Measurements from ENCODE around the gene IKZF1. TPM values are rescaled to one million over a fixed set of nuclear protein-coding genes. Genes with fewer than 3 reads are reported as not detected.

The IKZF1 gene
- total RNA-seq, 2 experiments from 2014 or later, result 213 to 226 TPM

GRCh38 chr7:50449881-50450589, 145.5 kb downstream of the IKZF1 start, which contains the start of gene FIGNL1:
Gene FIGNL1, minus strand, starts transcription at chr7:50450350. Its CDS starts 3,063 bp downstream, at chr7:50447287.
- Mint-ChIP-seq H3K4me3 (peak within 1 kb of the TSS; percentile 94), H3K36me3 (ENCODE audit: low read depth) (peaks cover 26% of the 10 kb centered on the region), H3K9me3 (no peaks in the 10 kb centered on the region), H3K4me1 (ENCODE audit: low read depth) (peaks cover 45% of the 10 kb centered on the region), H3K27ac (peak within 1 kb of the TSS; percentile 91), H3K27me3 (ENCODE audit: low read depth) (no peaks in the 10 kb centered on the region)
- intact Hi-C loops (cut with micrococcal nuclease), result loop anchor here (1.0 to 5.0 kb wide), 15 partner anchors 53 to 673 kb away; no protein-coding TSS in a partner anchor
- peak; percentile 86 for DNase-seq
- CTCF ChIA-PET, result interaction anchor here (0.5 to 2.1 kb wide), 6 partner anchors 52 to 307 kb away, joined by 3 to 4 read pairs (median 4); no protein-coding TSS in a partner anchor

GRCh38 chr7:50450590-50451032, 146.1 kb downstream of the IKZF1 start:
- Mint-ChIP-seq H3K9me3 (no peaks in the 10 kb centered on the region), H3K4me3 (peak overlapping the region; percentile 94), H3K36me3 (ENCODE audit: low read depth) (peaks cover 20% of the 10 kb centered on the region), H3K27me3 (ENCODE audit: low read depth) (no peaks in the 10 kb centered on the region), H3K27ac (peak overlapping the region; percentile 91), H3K4me1 (ENCODE audit: low read depth) (peaks cover 40% of the 10 kb centered on the region)
- intact Hi-C loops (cut with micrococcal nuclease), result loop anchor here (1.0 to 5.0 kb wide), 3 partner anchors 253 to 342 kb away; no protein-coding TSS in a partner anchor
- CTCF ChIA-PET, result interaction anchor here (1.3 kb wide), 1 partner anchor 304 kb away, joined by 4 read pairs; no protein-coding TSS in a partner anchor
- DNase-seq, result peak; percentile 34

Other genes starting within 250 kb of the IKZF1 start
- gene ZPBP, start 211.5 kb upstream of the IKZF1 start, total RNA-seq, result not detected
- 10 to 100 TPM; 43.7 to 44.4 TPM for gene FIGNL1, start 145.6 kb downstream of the IKZF1 start, total RNA-seq

Data from activated naive CD4-positive, alpha-beta T cell treated with anti-CD3 and anti-CD28 coated beads for 36 hours (primary cell).